H1 (cell line): Measurements from ENCODE around the gene SP7. TPM values are rescaled to one million over a fixed set of nuclear protein-coding genes. Genes with fewer than 3 reads are reported as not detected.
"Not testable (repeated sequence)": the region's sequence is repeated elsewhere in the genome, so short reads cannot be mapped to it uniquely, and the experiment has no call there.

Experiments used
- CTCF ChIA-PET: fragments of 300-600 bp; sonication (Branson Sonifier 250); formaldehyde crosslinking; loops from one replicate; lab custom pipeline; 2021; ENCODE audit not compliant: partially characterized antibody; lab: Charles Lee
- POLR2A ChIA-PET: fragments of 300-600 bp; sonication (Branson Sonifier 250); formaldehyde crosslinking; loops from one replicate; lab custom pipeline; 2021; ENCODE audit warnings: inconsistent platforms; ENCODE audit not compliant: partially characterized antibody; lab: Charles Lee
- DNase-seq, 2 experiments: peaks; one replicate each; pipeline versions ENCODE4 v3.0.0 to v3.0.0-alpha.2; 2010 to 2022; ENCODE audit warnings: low spot score in 2 of 2, low read depth in 1 of 2, mixed read lengths in 1 of 2
- FAIRE-seq: peaks from 2 replicates; lab custom pipeline; 2011; peaks lifted over from hg19 to GRCh38; lab: Jason Lieb, UNC
- H2AFZ ChIP-seq: 2 replicates; pipeline ENCODE4 v1.8.1; 2012; ENCODE audit warnings: low read length, inconsistent platforms
- H2AK5ac ChIP-seq: 2 replicates; pipeline ENCODE4 v1.6.1; 2013; ENCODE audit warnings: low read depth, low read length
- H2BK120ac ChIP-seq: replicated peaks from 2 replicates; pipeline ENCODE3; 2013; ENCODE audit warnings: low read depth, low read length, inconsistent platforms
- H2BK12ac ChIP-seq: 2 replicates; pipeline ENCODE4 v1.6.1; 2013; ENCODE audit warnings: low read depth, low read length
- H2BK15ac ChIP-seq: 2 replicates; pipeline ENCODE4 v1.6.1; 2013; ENCODE audit warnings: low read length
- H2BK20ac ChIP-seq: 2 replicates; pipeline ENCODE4 v1.6.1; 2013; ENCODE audit warnings: low read length
- H2BK5ac ChIP-seq: 2 replicates; pipeline ENCODE4 v1.6.1; 2013; ENCODE audit warnings: low read depth, low read length
- H3K14ac ChIP-seq: 2 replicates; pipeline ENCODE4 v1.6.1; 2013; ENCODE audit warnings: inconsistent platforms; ENCODE audit not compliant: insufficient read length
- H3K18ac ChIP-seq: 2 replicates; pipeline ENCODE4 v1.6.1; 2013; ENCODE audit warnings: low read length; ENCODE audit errors: extremely low read depth
- H3K23ac ChIP-seq: 2 replicates; pipeline ENCODE4 v1.6.1; 2013; ENCODE audit warnings: inconsistent platforms; ENCODE audit not compliant: insufficient read length
- H3K23me2 ChIP-seq: 2 replicates; pipeline ENCODE4 v1.6.1; 2013; ENCODE audit warnings: low read depth, low read length
- H3K27ac ChIP-seq: 2 replicates; pipeline ENCODE4 v1.6.1; 2011; ENCODE audit warnings: low read depth, low read length, inconsistent platforms
- H3K27me3 ChIP-seq, 4 experiments: replicated peaks in 1 of 4; 1 replicate in 1 of 4; 2 replicates in 3 of 4; pipeline versions ENCODE4 v1.6.1 to v1.8.1; 2011 to 2013; ENCODE audit warnings: low read length in 3 of 4, mild to moderate bottlenecking in 3 of 4, inconsistent platforms in 2 of 4, mixed read lengths in 2 of 4, moderate library complexity in 1 of 4; ENCODE audit not compliant: control insufficient read depth in 3 of 4, insufficient read depth in 3 of 4; ENCODE audit errors: extremely low read depth in 1 of 4
- H3K36me3 ChIP-seq, 4 experiments: 2 replicates each; pipeline versions ENCODE4 v1.6.1 to v1.8.1; 2011 to 2013; ENCODE audit warnings: mild to moderate bottlenecking in 4 of 4, low read length in 3 of 4, moderate library complexity in 2 of 4, control low read depth in 1 of 4, inconsistent platforms in 1 of 4; ENCODE audit not compliant: insufficient read depth in 4 of 4, control insufficient read depth in 2 of 4
- H3K4ac ChIP-seq: replicated peaks from 2 replicates; pipeline ENCODE3; 2013; ENCODE audit warnings: low read length, low read depth, mixed read lengths, inconsistent platforms; ENCODE audit not compliant: insufficient read length
- H3K4me1 ChIP-seq, 4 experiments: replicated peaks in 1 of 4; 1 replicate in 1 of 4; 2 replicates in 3 of 4; pipeline versions ENCODE4 v1.6.1 to v1.8.1; 2011 to 2013; ENCODE audit warnings: low read length in 3 of 4, inconsistent platforms in 2 of 4, mixed read lengths in 1 of 4; ENCODE audit not compliant: insufficient read depth in 4 of 4, control insufficient read depth in 3 of 4
- H3K4me2 ChIP-seq, 2 experiments: 2 replicates each; pipeline versions ENCODE4 v1.6.1 to v1.8.1; 2011 to 2013; ENCODE audit warnings: low read depth in 2 of 2, low read length in 2 of 2, control low read depth in 1 of 2, inconsistent platforms in 1 of 2, mild to moderate bottlenecking in 1 of 2; ENCODE audit not compliant: insufficient read depth in 1 of 2
- H3K4me3 ChIP-seq, 4 experiments: fragments of 200-600, 300-600 bp in 1 of 4; sonication (generic), shearing (Covaris generic), sonication (Bioruptor Twin) in 1 of 4; 2 replicates each; pipeline versions ENCODE4 v1.5.1 to v1.8.1; 2011 to 2016; ENCODE audit warnings: low read length in 4 of 4, low read depth in 3 of 4, control low read depth in 2 of 4, inconsistent platforms in 2 of 4, mild to moderate bottlenecking in 2 of 4, mixed read lengths in 1 of 4, moderate library complexity in 1 of 4; ENCODE audit not compliant: insufficient read depth in 2 of 4; ENCODE audit errors: extremely low read depth in 1 of 4
- H3K56ac ChIP-seq: replicated peaks from 2 replicates; pipeline ENCODE3; 2013; ENCODE audit warnings: low read depth, mild to moderate bottlenecking, mixed read lengths, low read length, inconsistent platforms; ENCODE audit not compliant: insufficient read length
- H3K79me1 ChIP-seq: 2 replicates; pipeline ENCODE4 v1.6.1; 2013; ENCODE audit warnings: low read depth, low read length, control low read depth
- H3K79me2 ChIP-seq, 2 experiments: 2 replicates each; pipeline versions ENCODE4 v1.6.1 to v1.8.1; 2012 to 2013; ENCODE audit warnings: low read length in 2 of 2, mild to moderate bottlenecking in 2 of 2, inconsistent platforms in 1 of 2; ENCODE audit not compliant: insufficient read depth in 2 of 2, control insufficient read depth in 1 of 2
- H3K9ac ChIP-seq, 4 experiments: replicated peaks in 1 of 4; 1 replicate in 1 of 4; 2 replicates in 3 of 4; pipeline versions ENCODE4 v1.6.1 to v1.8.1; 2011 to 2013; ENCODE audit warnings: low read depth in 3 of 4, low read length in 3 of 4, control low read depth in 2 of 4, mild to moderate bottlenecking in 2 of 4, moderate library complexity in 2 of 4, inconsistent platforms in 1 of 4; ENCODE audit errors: extremely low read depth in 1 of 4
- H3K9me3 ChIP-seq, 2 experiments: 2 replicates each; pipeline versions ENCODE4 v1.6.1 to v1.8.1; 2012 to 2013; ENCODE audit warnings: mild to moderate bottlenecking in 2 of 2, moderate library complexity in 2 of 2, control low read depth in 1 of 2, inconsistent platforms in 1 of 2, low read depth in 1 of 2, low read length in 1 of 2, mixed read lengths in 1 of 2; ENCODE audit not compliant: insufficient read depth in 2 of 2
- H4K20me1 ChIP-seq, 2 experiments: replicated peaks in 1 of 2; 2 replicates each; pipeline versions ENCODE3 to v1.8.1; 2011 to 2013; ENCODE audit warnings: inconsistent platforms in 2 of 2, low read length in 2 of 2, mild to moderate bottlenecking in 1 of 2; ENCODE audit not compliant: insufficient read depth in 2 of 2, control insufficient read depth in 1 of 2
- H4K5ac ChIP-seq: 2 replicates; pipeline ENCODE4 v1.6.1; 2013; ENCODE audit warnings: low read length, low read depth, mixed read lengths, inconsistent platforms; ENCODE audit not compliant: insufficient read length
- H4K8ac ChIP-seq: 2 replicates; pipeline ENCODE4 v1.8.0; 2013; ENCODE audit warnings: mild to moderate bottlenecking, moderate library complexity, low read length, inconsistent platforms; ENCODE audit not compliant: insufficient read depth; ENCODE audit errors: extremely low read depth
- H4K91ac ChIP-seq: replicated peaks from 2 replicates; pipeline ENCODE3; 2013; ENCODE audit warnings: low read length, mixed read lengths, inconsistent platforms; ENCODE audit not compliant: insufficient read length
- ATF2 ChIP-seq: IDR thresholded peaks from 2 replicates; pipeline ENCODE4 v1.6.1; 2012; ENCODE audit warnings: low read length, inconsistent platforms
- ATF3 ChIP-seq: IDR thresholded peaks from 2 replicates; pipeline ENCODE4 v1.6.1; 2011; ENCODE audit warnings: low read depth, mild to moderate bottlenecking, low read length; ENCODE audit not compliant: insufficient read depth
- EGR1 ChIP-seq: IDR thresholded peaks from 2 replicates; pipeline ENCODE4 v1.6.1; 2011; ENCODE audit warnings: low read depth, low read length, borderline replicate concordance
- JUND ChIP-seq: IDR thresholded peaks from 2 replicates; pipeline ENCODE4 v1.6.1; 2011; ENCODE audit warnings: mild to moderate bottlenecking, improper control_type of control experiment, low read length
- POU5F1 ChIP-seq: IDR thresholded peaks from 2 replicates; pipeline ENCODE4 v1.6.1; 2011; ENCODE audit warnings: low read depth, mild to moderate bottlenecking, low read length, moderate library complexity
- polyA plus RNA-seq, 7 experiments: library from polyadenylated mRNA; depleted of rRNA in 3 of 7; stranded (reverse) in 5 of 7; unstranded in 2 of 7; fragments of >200 nt in 5 of 7; fragments of 200-250 nt in 2 of 7; gene quantifications; 1 replicate in 5 of 7; 2 replicates in 1 of 7; 4 replicates in 1 of 7; pipeline versions ENCODE4 v1.2.1 to v1.2.3, GENCODE V29; 2011 to 2013; ENCODE audit warnings: missing spikeins in 2 of 7, mixed read lengths in 2 of 7
- total RNA-seq: library from RNA; stranded (reverse); fragmentation: NEBNext Ultra II Directional; extraction: Animal tissue kit (Norgen Biotek cat#: 25700); gene quantifications from 2 replicates; pipeline ENCODE4 v1.2.1, GENCODE V29; 2021

The SP7 gene
- total and polyA plus RNA-seq, 2 of the 8 experiments (the other 6 are each of a cell fraction or from before 2014, with no cell fraction given): 0.12 to 0.13 TPM

- TF ChIP-seq EGR1 (no peak), JUND (no peak), POU5F1 (no peak), ATF3 (no peak), ATF2 (no peak)
Measured at GRCh38 chr12:53332744-53333143, 3.4 kb downstream of the SP7 start (continued).

- not testable (repeated sequence) for H3K23ac ChIP-seq, DNase-seq, H2BK15ac ChIP-seq, H3K9ac ChIP-seq, H4K5ac ChIP-seq, H3K27ac ChIP-seq, H2AFZ ChIP-seq, H2BK5ac ChIP-seq, H3K36me3 ChIP-seq, H4K20me1 ChIP-seq, H3K4me3 ChIP-seq, H3K4me2 ChIP-seq, H4K8ac ChIP-seq, H3K79me2 ChIP-seq, H3K4ac ChIP-seq, H3K9me3 ChIP-seq, H3K14ac ChIP-seq, H3K18ac ChIP-seq, H2BK12ac ChIP-seq, H4K91ac ChIP-seq, H3K56ac ChIP-seq, FAIRE-seq, H3K23me2 ChIP-seq, H2BK120ac ChIP-seq, H2BK20ac ChIP-seq, H3K79me1 ChIP-seq, H2AK5ac ChIP-seq
- Histone ChIP-seq H3K27me3 (peaks cover 3 to 24% (median 20%) of the 10 kb centered on the region in 4 experiments), H3K4me1 (peaks cover 0 to 14% (median 5%) of the 10 kb centered on the region in 4 experiments; a peak in 5 of 7 replicates)
- CTCF ChIA-PET: interaction anchor here (0.7 to 21.2 kb wide), 3 partner anchors 11 to 20 kb away, joined by 3 to 381 read pairs (median 16); partner anchors contain the start of gene AAAS
- POLR2A ChIA-PET: interaction anchor here (1.1 to 2.5 kb wide), 2 partner anchors 11 to 13 kb away, joined by 3 to 8 read pairs; partner anchors contain the start of gene AAAS
Measured at GRCh38 chr12:53332339-53332738, 3.8 kb downstream of the SP7 start.
